OCI-LY1 (cell line): ENCODE measurements around the gene NSUN6.

ENCODE experiments used
- EZH2 ChIP-seq: fragments of 200-600 bp; sonication (generic), shearing (Covaris generic); IDR thresholded peaks from 2 replicates; pipeline ENCODE4 v1.8.0; 2017; ENCODE audit warnings: borderline replicate concordance, mixed run types, mild to moderate bottlenecking, antibody characterized with exemption, low read length, moderate library complexity, mixed read lengths
- TF ChIP-seq, protein P1 (sequence below): fragments of 200-600 bp; sonication (generic), shearing (Covaris generic); IDR thresholded peaks from 2 replicates; pipeline ENCODE4 v1.5.1; 2017; ENCODE audit warnings: mild to moderate bottlenecking, antibody characterized with exemption, low read length, moderate library complexity, mixed read lengths

DNA sequence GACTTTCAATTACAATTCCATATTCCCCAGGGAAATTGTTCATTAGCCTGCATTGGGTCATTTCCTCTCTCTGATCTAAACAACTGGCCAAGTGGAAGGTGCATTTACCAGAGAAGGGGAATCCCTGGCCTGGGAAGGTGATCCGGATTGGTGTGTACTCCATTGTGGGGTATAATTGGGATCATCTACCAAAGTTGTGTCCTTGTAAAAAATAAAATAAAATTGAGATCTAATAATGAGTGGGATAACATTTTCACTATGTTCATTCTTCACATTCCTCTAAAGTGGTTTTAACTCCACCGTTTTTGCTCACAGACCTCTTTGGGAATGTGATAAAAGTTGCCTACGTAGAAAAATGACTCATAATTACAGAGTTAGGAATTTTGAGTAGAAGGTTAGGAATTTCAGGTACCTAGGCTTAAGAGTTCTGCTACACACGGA is 30.6 kb upstream of the NSUN6 start:
- TF ChIP-seq, protein P1, sequence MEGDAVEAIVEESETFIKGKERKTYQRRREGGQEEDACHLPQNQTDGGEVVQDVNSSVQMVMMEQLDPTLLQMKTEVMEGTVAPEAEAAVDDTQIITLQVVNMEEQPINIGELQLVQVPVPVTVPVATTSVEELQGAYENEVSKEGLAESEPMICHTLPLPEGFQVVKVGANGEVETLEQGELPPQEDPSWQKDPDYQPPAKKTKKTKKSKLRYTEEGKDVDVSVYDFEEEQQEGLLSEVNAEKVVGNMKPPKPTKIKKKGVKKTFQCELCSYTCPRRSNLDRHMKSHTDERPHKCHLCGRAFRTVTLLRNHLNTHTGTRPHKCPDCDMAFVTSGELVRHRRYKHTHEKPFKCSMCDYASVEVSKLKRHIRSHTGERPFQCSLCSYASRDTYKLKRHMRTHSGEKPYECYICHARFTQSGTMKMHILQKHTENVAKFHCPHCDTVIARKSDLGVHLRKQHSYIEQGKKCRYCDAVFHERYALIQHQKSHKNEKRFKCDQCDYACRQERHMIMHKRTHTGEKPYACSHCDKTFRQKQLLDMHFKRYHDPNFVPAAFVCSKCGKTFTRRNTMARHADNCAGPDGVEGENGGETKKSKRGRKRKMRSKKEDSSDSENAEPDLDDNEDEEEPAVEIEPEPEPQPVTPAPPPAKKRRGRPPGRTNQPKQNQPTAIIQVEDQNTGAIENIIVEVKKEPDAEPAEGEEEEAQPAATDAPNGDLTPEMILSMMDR: no peak
- TF ChIP-seq EZH2: no peak
